A673 (cell line): ENCODE data around the gene BRD8. TPM values are rescaled to one million over a fixed set of nuclear protein-coding genes. Genes with fewer than 3 reads are reported as not detected.

Experiments used
- BruUV-seq: library from RNA; stranded (reverse); fragments of 400-500 nt; replicated peaks from 2 replicates; lab custom pipeline; 2021; lab: Mats Ljungman, UMichigan
- CTCF ChIA-PET: fragments of 300-600 bp; sonication (Branson Sonifier 250); formaldehyde crosslinking; loops from one replicate; lab custom pipeline; 2022; ENCODE audit warnings: antibody characterized with exemption; lab: Charles Lee
- POLR2A ChIA-PET: fragments of 300-600 bp; sonication (Branson Sonifier 250); formaldehyde crosslinking; loops from one replicate; lab custom pipeline; 2022; ENCODE audit warnings: antibody characterized with exemption; ENCODE audit not compliant: low non-redundant PET; lab: Charles Lee
- DNase-seq: peaks from one replicate; pipeline ENCODE4 v3.0.0-alpha.2; 2015; ENCODE audit warnings: low spot score
- H3K27ac ChIP-seq: fragments of 200-600 bp; sonication (generic); 2 replicates; pipeline ENCODE4 v1.5.1; 2016; ENCODE audit warnings: mixed run types, low read depth, mild to moderate bottlenecking, mixed read lengths, antibody characterized with exemption, low read length; ENCODE audit not compliant: poor library complexity, severe bottlenecking
- H3K27me3 ChIP-seq: fragments of 200-600 bp; sonication (generic); replicated peaks from 2 replicates; pipeline ENCODE4 v1.6.1; 2017; ENCODE audit warnings: mixed run types, low read depth, mild to moderate bottlenecking, mixed read lengths, antibody characterized with exemption, low read length; ENCODE audit not compliant: insufficient read depth, poor library complexity
- H3K36me3 ChIP-seq: fragments of 200-600 bp; sonication (generic); 2 replicates; pipeline ENCODE4 v1.6.1; 2016; ENCODE audit warnings: mixed run types, mild to moderate bottlenecking, mixed read lengths, antibody characterized with exemption, low read length; ENCODE audit not compliant: insufficient read depth, poor library complexity, severe bottlenecking
- H3K4me1 ChIP-seq: fragments of 200-600 bp; sonication (generic); 2 replicates; pipeline ENCODE4 v1.6.1; 2017; ENCODE audit warnings: mixed run types, mild to moderate bottlenecking, mixed read lengths, antibody characterized with exemption, low read length; ENCODE audit not compliant: insufficient read depth, poor library complexity, severe bottlenecking
- H3K4me3 ChIP-seq: fragments of 200-600 bp; sonication (generic); 2 replicates; pipeline ENCODE4 v1.5.1; 2016; ENCODE audit warnings: low read depth, mixed run types, mild to moderate bottlenecking, mixed read lengths, low read length; ENCODE audit not compliant: poor library complexity, severe bottlenecking
- H3K9me3 ChIP-seq: fragments of 200-600 bp; sonication (generic); 2 replicates; pipeline ENCODE4 v1.6.1; 2016; ENCODE audit warnings: mixed run types, low read depth, mild to moderate bottlenecking, mixed read lengths, antibody characterized with exemption, low read length; ENCODE audit not compliant: poor library complexity, severe bottlenecking
- CTCF ChIP-seq: fragments of 300-800, 200-600 bp; sonication (generic); conservative IDR thresholded peaks from 2 replicates; pipeline ENCODE4 v1.5.1; 2017; ENCODE audit warnings: low read depth, mild to moderate bottlenecking, antibody characterized with exemption, low read length, moderate library complexity, mixed read lengths
- EZH2 ChIP-seq: fragments of 200-600 bp; sonication (generic); IDR thresholded peaks from 2 replicates; pipeline ENCODE4 v1.6.1; 2017; ENCODE audit warnings: borderline replicate concordance, low read depth, mild to moderate bottlenecking, mixed read lengths, antibody characterized with exemption, low read length; ENCODE audit not compliant: poor library complexity, severe bottlenecking
- intact Hi-C: fragments of 100-400 bp; cut with micrococcal nuclease; formaldehyde crosslinking; loops from one replicate; pipeline ENCODE4 v1.10.0; 2022; ENCODE audit not compliant: unreplicated experiment
- total RNA-seq: library from RNA; stranded (reverse); gene quantifications from 2 replicates; pipeline ENCODE4 v1.2.3, GENCODE V29; 2021

BRD8 gene
- total RNA-seq, 1 experiment from 2014 or later, result 86.7 TPM

- no peaks in the 10 kb centered on the region for H3K36me3 ChIP-seq
- TF ChIP-seq EZH2 (no peak), CTCF (no peak)
- H3K27me3 ChIP-seq, result no peaks in the 10 kb centered on the region
- ChIA-PET CTCF (interaction anchor here (0.5 to 1.5 kb wide), 2 partner anchors 24 to 73 kb away, joined by 3 to 4 read pairs; no protein-coding TSS in a partner anchor), POLR2A (interaction anchor here (0.6 kb wide), 1 partner anchor 461 kb away, joined by 6 read pairs; no protein-coding TSS in a partner anchor)
- no peak overlapping the region for H3K27ac ChIP-seq
- H3K9me3 ChIP-seq, result no peaks in the 10 kb centered on the region
- no TSS peak for BruUV-seq
- intact Hi-C loops, result no loop called here
- DNase-seq, result no peak
- no peaks in the 10 kb centered on the region for H3K4me1 ChIP-seq
- no peak overlapping the region for H3K4me3 ChIP-seq
Measured at GRCh38 chr5:138109463-138110265, 68.8 kb downstream of the BRD8 start.

DNA sequence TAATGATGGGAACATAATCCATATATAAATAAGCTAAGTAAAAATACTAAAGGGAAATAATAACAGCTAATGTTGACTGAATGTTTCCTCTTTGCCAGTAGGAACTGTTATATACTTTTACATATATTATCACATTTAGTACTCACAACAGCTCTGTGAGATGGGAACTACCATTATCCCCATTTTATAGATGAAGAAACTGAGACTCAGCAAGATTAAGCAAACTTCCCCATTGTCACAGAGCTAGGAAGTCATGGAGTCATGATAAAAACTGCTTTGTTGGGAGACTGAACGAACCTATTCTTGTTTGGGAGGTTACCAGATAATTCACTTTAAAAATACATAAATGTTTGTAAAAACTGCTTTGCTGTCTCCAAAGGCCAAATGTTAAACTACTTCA, 71.2 kb downstream of the BRD8 start:
- Histone ChIP-seq H3K4me1 (no peaks in the 10 kb centered on the region), H3K36me3 (no peaks in the 10 kb centered on the region), H3K4me3 (no peak overlapping the region), H3K27me3 (no peaks in the 10 kb centered on the region), H3K27ac (no peak overlapping the region), H3K9me3 (no peaks in the 10 kb centered on the region)
- no peak for DNase-seq
- TF ChIP-seq EZH2 (no peak), CTCF (no peak)
- POLR2A ChIA-PET, result interaction anchor here (0.7 kb wide), 1 partner anchor 121 kb away, joined by 7 read pairs; no protein-coding TSS in a partner anchor
- intact Hi-C loops, result no loop called here
- CTCF ChIA-PET, result no interaction called here
- BruUV-seq, result no TSS peak

- intact Hi-C loops, result no loop called here
- Histone ChIP-seq H3K36me3 (no peaks in the 10 kb centered on the region), H3K27me3 (no peaks in the 10 kb centered on the region), H3K27ac (no peak overlapping the region), H3K4me3 (no peak overlapping the region), H3K9me3 (no peaks in the 10 kb centered on the region), H3K4me1 (no peaks in the 10 kb centered on the region)
- TF ChIP-seq EZH2, result no peak
- no peak for TF ChIP-seq CTCF
- ChIA-PET CTCF (no interaction called here), POLR2A (no interaction called here)
- no peak for DNase-seq
- BruUV-seq, result no TSS peak
Measured at GRCh38 chr5:138105709-138106108, 72.7 kb downstream of the BRD8 start.
